RWPE1 (cell line): Measurements from ENCODE around the gene GOT2.
"Not testable (repeated sequence)": the region's sequence is repeated elsewhere in the genome, so short reads cannot be mapped to it uniquely, and the experiment has no call there.

Experiments
- CTCF ChIA-PET: fragments of 350-600 bp; sonication (Branson Sonifier 250); formaldehyde crosslinking; extraction: SDS; loops from one replicate; lab custom pipeline; 2021; lab: Yijun Ruan, JAX
- POLR2A ChIA-PET: fragments of 400-600 bp; formaldehyde crosslinking; extraction: SDS; loops from one replicate; lab custom pipeline; 2020; ENCODE audit warnings: antibody characterized with exemption; ENCODE audit not compliant: low non-redundant PET; lab: Yijun Ruan, JAX
- DNase-seq: peaks from one replicate; pipeline ENCODE4 v3.0.0; 2012; ENCODE audit warnings: low spot score
- H3K27ac ChIP-seq: fragments of 450-650 bp; 2 replicates; pipeline ENCODE4 v1.5.1; 2017
- CTCF ChIP-seq: fragments of 450-650 bp; conservative IDR thresholded peaks from 2 replicates; pipeline ENCODE4 v1.5.1; 2017; ENCODE audit warnings: low read depth, mild to moderate bottlenecking

Gene GOT2

DNA sequence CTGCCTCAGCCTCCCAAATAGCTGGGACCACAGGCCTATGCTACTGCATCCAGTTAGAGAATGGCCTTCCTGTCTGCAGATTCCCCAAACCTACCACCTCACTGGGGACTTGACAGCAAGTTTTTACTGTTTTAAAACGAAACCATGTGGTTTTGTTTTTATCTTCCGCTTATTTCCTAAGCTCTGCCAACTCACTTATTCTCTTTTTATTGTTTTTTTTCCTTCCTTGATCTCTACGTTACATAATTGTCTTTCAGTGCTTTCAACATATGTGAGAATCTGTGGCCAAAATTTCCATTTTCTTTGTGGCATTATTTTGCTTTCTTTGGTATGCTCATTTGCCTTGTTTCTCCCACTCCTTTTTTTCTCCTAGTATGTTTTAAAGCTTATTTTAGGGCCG, 35.0 kb downstream of the GOT2 start:
- no peak for TF ChIP-seq CTCF
- no peak overlapping the region for H3K27ac ChIP-seq
- no peak for DNase-seq
- CTCF ChIA-PET = interaction anchor here (0.6 kb wide), 1 partner anchor 1970 kb away, joined by 3 read pairs; no protein-coding TSS in a partner anchor
- POLR2A ChIA-PET = no interaction called here

- no peak overlapping the region for H3K27ac ChIP-seq
- no peak for TF ChIP-seq CTCF
- POLR2A ChIA-PET = no interaction called here
- DNase-seq = no peak
- CTCF ChIA-PET = no interaction called here
These were observed 38.7 kb downstream of the GOT2 start for GRCh38 chr16:58695368-58695767.

DNA sequence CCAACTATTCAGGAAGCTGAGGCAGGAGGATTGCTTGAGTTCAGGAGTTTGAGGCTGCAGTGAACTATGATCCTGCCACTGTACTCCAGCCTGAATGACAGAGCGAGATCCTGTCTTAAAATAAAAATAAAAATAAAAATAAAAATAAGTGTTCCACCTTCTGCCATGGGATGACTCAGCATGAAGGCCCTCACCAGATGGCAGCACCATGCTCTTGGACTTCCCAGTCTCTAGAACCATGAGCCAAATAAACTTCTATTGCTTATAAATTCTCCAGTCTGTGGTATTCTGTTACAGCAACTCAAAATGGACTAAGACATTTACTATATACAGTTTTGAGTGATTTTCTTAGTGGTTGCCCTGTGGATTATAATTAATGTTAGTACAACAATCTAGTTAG, 41.7 kb downstream of the GOT2 start:
- POLR2A ChIA-PET = no interaction called here
- DNase-seq = no peak
- H3K27ac ChIP-seq = no peak overlapping the region
- CTCF ChIA-PET = no interaction called here
- TF ChIP-seq CTCF = no peak

DNA sequence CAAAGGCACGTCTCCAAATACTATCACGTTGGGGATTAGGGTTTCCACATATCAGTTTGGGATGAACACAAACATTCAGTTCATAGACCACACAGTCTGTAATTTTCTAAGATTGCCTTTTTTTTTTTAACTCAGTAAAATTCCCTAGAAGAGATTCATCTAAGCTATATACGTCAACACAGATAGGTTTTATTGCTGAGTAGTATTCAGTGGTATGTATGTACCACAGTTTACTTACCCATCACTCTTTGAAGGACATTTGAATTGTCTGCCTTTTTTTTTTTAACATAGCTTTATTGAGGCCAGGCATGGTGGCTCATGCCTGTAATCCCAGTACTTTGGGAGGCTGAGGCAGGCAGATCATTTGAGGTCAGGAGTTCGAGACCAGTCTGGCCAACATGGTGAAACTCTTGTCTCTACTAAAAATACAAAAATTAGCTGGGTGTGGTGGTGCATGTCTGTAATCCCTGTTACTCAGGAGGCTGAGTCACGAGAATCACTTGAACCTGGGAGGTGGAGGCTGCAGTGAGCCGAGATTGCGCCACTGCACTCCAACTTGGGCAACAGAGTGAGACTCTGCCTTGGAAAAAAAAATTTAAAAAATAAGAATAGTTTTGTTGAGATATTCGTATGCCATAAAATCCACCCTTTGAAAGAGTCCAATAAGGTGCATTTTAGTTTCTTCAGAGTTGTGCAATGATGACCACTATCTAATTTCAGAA, 47.0 kb downstream of the GOT2 start:
- CTCF ChIA-PET = interaction anchor here (0.8 kb wide), 1 partner anchor 8 kb away, joined by 3 read pairs; no protein-coding TSS in a partner anchor
- H3K27ac ChIP-seq, POLR2A ChIA-PET, DNase-seq: not testable (repeated sequence)

GRCh38 chr16:58685084-58685449, 49.0 kb downstream of the GOT2 start:
- no peak for TF ChIP-seq CTCF
- peak overlapping the region; percentile 50; the same call in 1 of the 2 replicates for H3K27ac ChIP-seq
- CTCF ChIA-PET = interaction anchor here (0.6 to 1.0 kb wide), 3 partner anchors 65 to 1133 kb away, joined by 3 read pairs; no protein-coding TSS in a partner anchor
- POLR2A ChIA-PET = interaction anchor here (0.6 kb wide), 1 partner anchor 52 kb away, joined by 3 read pairs; no protein-coding TSS in a partner anchor
- DNase-seq = no peak

DNA sequence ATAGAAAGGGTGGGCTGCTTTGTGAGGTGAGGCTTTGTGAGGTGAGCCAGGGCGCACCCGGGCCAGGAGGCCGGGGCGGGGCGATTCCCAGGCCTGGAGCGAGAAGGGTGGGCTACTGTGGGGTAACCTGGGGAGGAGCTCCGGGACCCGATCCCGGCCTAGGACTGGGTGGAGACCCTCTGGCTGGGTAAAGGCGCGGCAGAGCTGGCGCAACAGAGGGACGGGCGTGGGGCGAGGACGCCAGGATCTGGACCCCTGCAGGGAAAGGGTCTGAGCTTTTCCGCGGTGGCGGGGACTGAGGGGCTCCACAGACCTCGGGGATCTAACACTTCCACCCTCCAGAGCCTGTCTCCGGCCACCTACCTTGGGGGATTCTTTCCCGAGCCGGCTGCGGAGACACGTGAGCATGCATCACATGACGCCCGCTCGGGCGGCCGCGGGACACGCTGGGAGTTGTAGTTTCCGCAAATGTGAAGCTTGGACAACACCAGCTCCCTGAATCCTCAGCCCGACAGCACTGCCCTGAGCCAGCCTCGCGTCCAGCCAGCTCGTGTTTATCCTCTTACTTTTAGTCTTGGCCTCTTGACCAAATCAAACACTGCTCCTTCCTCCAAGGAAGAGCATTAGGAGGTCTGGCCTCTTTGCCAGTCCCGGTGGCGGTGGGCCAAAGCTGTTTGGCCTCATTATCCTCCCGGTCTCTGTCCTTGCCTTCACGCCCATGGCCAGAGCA, 49.6 kb downstream of the GOT2 start, which contains the start of gene SLC38A7:
SLC38A7 (minus strand) TSS at position 417 of the 730 bp plus-strand sequence. CDS start 4,644 bp downstream, outside the sequence.
- H3K27ac ChIP-seq = peak within 1 kb of the TSS; percentile 50
- peak; percentile 89 for DNase-seq
- CTCF ChIA-PET = interaction anchor here (0.6 to 1.0 kb wide), 2 partner anchors 72 to 1132 kb away, joined by 3 read pairs; no protein-coding TSS in a partner anchor
- POLR2A ChIA-PET = interaction anchor here (0.6 kb wide), 1 partner anchor 53 kb away, joined by 3 read pairs; no protein-coding TSS in a partner anchor
- TF ChIP-seq CTCF = no peak
